Testis (tissue), 5 donors: ENCODE measurements around the gene TAF1D. TPM values are rescaled to one million over a fixed set of nuclear protein-coding genes. Genes with fewer than 3 reads are reported as not detected.

ENCODE experiments used
- DNase-seq: peaks from one replicate; pipeline ENCODE4 v3.0.0-alpha.2; 2019
- H3K27ac ChIP-seq, 2 donors: fragments of 200-600 bp; sonication (generic); one replicate each; pipeline ENCODE4 v1.5.1; 2019
- H3K27me3 ChIP-seq: fragments of 200-600 bp; sonication (generic); one replicate; pipeline ENCODE4 v1.5.1; 2019
- H3K36me3 ChIP-seq: fragments of 200-600 bp; sonication (generic); one replicate; pipeline ENCODE4 v1.5.1; 2017; ENCODE audit warnings: low read depth; ENCODE audit errors: missing control alignments
- H3K4me1 ChIP-seq: fragments of 200-600 bp; sonication (generic); one replicate; pipeline ENCODE4 v1.5.1; 2019
- H3K4me3 ChIP-seq, 2 donors: fragments of 200-600 bp; sonication (generic); one replicate each; pipeline ENCODE4 v1.5.1; 2017 to 2019
- H3K9me3 ChIP-seq: fragments of 200-600 bp; sonication (generic); one replicate; pipeline ENCODE4 v1.5.1; 2017
- POLR2A ChIP-seq: fragments of 450-650 bp; IDR thresholded peaks from one replicate; pipeline ENCODE4 v1.6.1; 2017; ENCODE audit warnings: antibody characterized with exemption, mild to moderate bottlenecking, moderate library complexity
- WGBS, 2 donors: methylation state at CpG; one replicate each; pipeline ENCODE4 v1.1.5; 2018; 5-methylcytosine and 5-hydroxymethylcytosine counted together
- intact Hi-C: fragments of 100-400 bp; cut with DNase I; formaldehyde crosslinking; loops from one replicate; pipeline ENCODE4 v1.15.1; 2023; ENCODE audit warnings: low total_unique reads
- long read RNA-seq, 2 donors: transcript quantifications; one replicate each; lab custom pipeline, GENCODE V29; 2026
- polyA plus RNA-seq: library from polyadenylated mRNA; stranded (reverse); fragments of 350-450 nt; fragmentation: Illumina TruSeq; extraction: RNeasy Lipid Tissue Mini Kit (QIAGEN cat#74804); gene quantifications from one replicate; pipeline ENCODE4 v1.2.3, GENCODE V29; 2014; ENCODE audit warnings: low read depth, low replicate concordance; ENCODE audit not compliant: insufficient read depth
- total RNA-seq, 2 donors: library from RNA; depleted of rRNA; stranded (reverse); fragments of >200 nt; gene quantifications; one replicate each; pipeline ENCODE4 v1.2.3, GENCODE V29; 2016
- TF ChIP-seq, protein P1 (sequence below), 3 experiments: fragments of 450-650 bp in 2 of 3; fragments of 200-600 bp in 1 of 3; sonication (generic) in 1 of 3; IDR thresholded peaks; one replicate each; pipeline ENCODE4 v1.5.1; 2016 to 2019; ENCODE audit warnings: antibody characterized with exemption in 3 of 3, mild to moderate bottlenecking in 2 of 3, moderate library complexity in 1 of 3

TAF1D gene, protein sequence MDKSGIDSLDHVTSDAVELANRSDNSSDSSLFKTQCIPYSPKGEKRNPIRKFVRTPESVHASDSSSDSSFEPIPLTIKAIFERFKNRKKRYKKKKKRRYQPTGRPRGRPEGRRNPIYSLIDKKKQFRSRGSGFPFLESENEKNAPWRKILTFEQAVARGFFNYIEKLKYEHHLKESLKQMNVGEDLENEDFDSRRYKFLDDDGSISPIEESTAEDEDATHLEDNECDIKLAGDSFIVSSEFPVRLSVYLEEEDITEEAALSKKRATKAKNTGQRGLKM
- 10 to 100 TPM; 70.3 to 88.5 TPM for total RNA-seq
- polyA plus RNA-seq, result 24.0 TPM
- long read RNA-seq, donor 1, transcript TAF1D-203 (6 exons, 2,082 nt), result major isoform, 5 of 162 reads
- long read RNA-seq, donor 1, partial matches to known transcripts, result 139 of 162 reads
- long read RNA-seq, donor 1, other reads (novel, unspliced or antisense), result 16 of 162 reads
- long read RNA-seq, donor 2, partial matches to known transcripts, result 27 of 30 reads
- long read RNA-seq, donor 2, other reads (novel, unspliced or antisense), result 0 of 30 reads

DNA sequence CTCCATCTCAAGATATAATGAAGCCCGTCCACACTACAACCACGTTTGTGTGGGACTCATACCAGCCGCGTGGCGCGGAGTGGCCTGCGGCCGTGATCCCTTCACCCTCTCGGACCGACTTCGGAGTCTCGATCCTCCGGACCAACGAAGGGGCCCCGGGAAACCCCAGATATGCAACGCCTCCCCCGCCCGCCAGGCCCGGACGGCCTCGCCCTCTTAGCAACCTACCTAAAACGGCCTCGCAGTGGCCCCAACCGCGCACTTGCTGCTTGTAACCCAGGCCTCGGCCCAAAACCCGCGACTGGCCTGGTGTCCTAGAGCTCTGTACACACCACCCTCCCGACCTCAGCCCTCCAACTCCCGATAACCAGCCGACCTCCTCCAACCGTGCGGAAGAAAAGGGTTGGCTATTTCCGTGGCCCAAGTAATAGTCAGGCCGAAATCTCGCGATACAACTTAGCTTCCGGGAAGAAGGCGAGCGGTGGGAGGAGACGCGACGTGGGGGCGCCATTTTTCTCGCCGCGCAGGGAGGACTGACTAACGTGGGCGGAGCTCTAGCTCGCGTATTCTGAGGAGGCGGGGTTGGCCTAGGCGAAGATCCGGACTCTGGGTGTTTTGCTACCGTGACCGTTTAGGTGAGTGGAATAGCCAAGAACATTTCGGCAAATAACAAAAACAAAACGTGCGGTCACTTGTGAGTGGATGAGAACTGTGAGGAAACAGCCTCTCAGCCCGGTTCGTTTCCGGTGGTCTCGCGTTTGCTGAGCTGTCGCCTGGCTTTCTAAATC, at the start of gene TAF1D, which contains the start of gene C11orf54:
TAF1D (minus strand) TSS at position 402 of the 788 bp plus-strand sequence. CDS start 2,191 bp downstream, outside the sequence.
C11orf54 (plus strand) TSS at position 579 of the 788 bp plus-strand sequence. CDS start 5,722 bp downstream, outside the sequence.
- peak within 1 kb of the TSS; percentile 79 to 96 for H3K27ac ChIP-seq
- 1% methylated on average over 46 to 57 of the region's 65 CpGs for WGBS, 2 donors
- no peaks in the 10 kb centered on the region for H3K9me3 ChIP-seq
- no peak for TF ChIP-seq POLR2A
- TF ChIP-seq, protein P1, sequence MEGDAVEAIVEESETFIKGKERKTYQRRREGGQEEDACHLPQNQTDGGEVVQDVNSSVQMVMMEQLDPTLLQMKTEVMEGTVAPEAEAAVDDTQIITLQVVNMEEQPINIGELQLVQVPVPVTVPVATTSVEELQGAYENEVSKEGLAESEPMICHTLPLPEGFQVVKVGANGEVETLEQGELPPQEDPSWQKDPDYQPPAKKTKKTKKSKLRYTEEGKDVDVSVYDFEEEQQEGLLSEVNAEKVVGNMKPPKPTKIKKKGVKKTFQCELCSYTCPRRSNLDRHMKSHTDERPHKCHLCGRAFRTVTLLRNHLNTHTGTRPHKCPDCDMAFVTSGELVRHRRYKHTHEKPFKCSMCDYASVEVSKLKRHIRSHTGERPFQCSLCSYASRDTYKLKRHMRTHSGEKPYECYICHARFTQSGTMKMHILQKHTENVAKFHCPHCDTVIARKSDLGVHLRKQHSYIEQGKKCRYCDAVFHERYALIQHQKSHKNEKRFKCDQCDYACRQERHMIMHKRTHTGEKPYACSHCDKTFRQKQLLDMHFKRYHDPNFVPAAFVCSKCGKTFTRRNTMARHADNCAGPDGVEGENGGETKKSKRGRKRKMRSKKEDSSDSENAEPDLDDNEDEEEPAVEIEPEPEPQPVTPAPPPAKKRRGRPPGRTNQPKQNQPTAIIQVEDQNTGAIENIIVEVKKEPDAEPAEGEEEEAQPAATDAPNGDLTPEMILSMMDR (IDR thresholded peaks at IDR 0.05), result peak in 1 of 3 experiments; percentile 4
- peak within 1 kb of the TSS; percentile 77 to 92 for H3K4me3 ChIP-seq
- no peaks in the 10 kb centered on the region for H3K36me3 ChIP-seq
- DNase-seq, result peak; percentile 98
- intact Hi-C loops, result no loop called here
- no peaks in the 10 kb centered on the region for H3K27me3 ChIP-seq
- H3K4me1 ChIP-seq, result peaks cover 24% of the 10 kb centered on the region

DNA sequence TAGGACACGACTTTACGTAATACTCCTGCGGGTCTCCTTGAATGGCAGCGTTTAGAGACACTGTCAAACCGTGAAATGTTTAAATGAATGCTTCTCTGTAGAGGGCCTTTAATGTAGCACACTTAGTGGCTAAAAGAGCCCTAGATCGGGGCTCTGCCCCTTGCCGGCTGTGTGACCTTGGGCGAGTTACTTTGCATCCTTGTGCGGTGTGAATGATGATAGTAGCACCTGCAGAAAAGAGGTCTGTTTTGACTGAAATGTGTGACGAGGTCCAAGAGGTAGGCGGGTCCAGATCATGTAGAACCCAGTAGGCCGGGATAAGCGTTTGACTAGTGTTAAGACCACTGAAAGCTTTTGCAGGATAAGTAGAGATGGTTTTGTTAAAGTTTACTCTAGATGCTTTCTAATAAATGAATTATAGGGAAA, 43.7 kb upstream of the TAF1D start:
- WGBS, 2 donors, result 0 to 1% methylated on average over 8 to 13 of the region's 13 CpGs
- no peak for DNase-seq
- peaks cover 9% of the 10 kb centered on the region for H3K4me1 ChIP-seq
- TF ChIP-seq, protein P1 (IDR thresholded peaks at IDR 0.05), result no peak
- TF ChIP-seq POLR2A, result no peak
- H3K9me3 ChIP-seq, result no peaks in the 10 kb centered on the region
- intact Hi-C loops, result no loop called here
- H3K4me3 ChIP-seq, result peak overlapping the region; percentile 92 to 94
- H3K27ac ChIP-seq, result peak overlapping the region; percentile 90 to 92
- H3K36me3 ChIP-seq, result no peaks in the 10 kb centered on the region
- H3K27me3 ChIP-seq, result no peaks in the 10 kb centered on the region

DNA sequence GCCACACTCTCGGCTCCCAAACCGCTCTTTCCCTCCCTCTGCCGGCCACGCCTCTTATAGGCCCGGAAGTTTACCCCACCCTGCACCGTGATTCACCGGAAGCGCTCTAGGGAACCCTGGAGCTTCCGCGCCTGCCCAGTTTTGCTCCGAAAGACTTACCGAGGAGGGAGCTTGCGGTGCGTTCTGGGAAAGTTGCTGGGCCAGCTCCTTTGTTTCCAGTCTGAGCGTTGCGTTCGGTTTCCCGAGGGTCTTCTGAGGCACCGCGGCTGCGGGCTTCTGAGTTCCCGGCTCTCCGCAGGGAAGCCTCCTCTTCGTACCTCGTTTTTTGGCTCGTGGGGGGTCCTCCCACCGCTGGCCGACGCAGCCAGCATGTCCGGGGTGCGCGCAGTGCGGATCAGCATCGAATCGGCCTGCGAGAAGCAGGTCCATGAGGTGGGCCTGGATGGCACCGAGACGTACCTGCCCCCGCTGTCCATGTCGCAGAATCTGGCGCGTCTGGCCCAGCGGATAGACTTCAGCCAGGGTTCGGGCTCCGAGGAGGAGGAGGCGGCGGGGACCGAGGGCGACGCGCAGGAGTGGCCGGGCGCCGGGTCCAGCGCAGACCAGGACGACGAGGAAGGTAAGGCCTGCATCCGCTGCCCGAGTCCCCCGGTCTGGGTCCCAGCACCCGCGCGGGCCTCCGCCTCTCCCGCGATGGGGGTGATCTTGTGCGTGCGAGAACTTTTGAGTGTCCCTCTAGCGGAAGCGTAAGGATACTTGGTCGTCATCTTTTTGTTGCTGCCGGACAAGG, 43.0 kb upstream of the TAF1D start, which contains the start of gene MED17:
MED17 (plus strand) TSS at position 138 of the 790 bp plus-strand sequence; CDS start at position 370, 232 bp downstream.
- DNase-seq, result peak; percentile 97
- intact Hi-C loops, result no loop called here
- Histone ChIP-seq H3K27ac (peak within 1 kb of the TSS; percentile 90 to 92), H3K9me3 (no peaks in the 10 kb centered on the region), H3K27me3 (no peaks in the 10 kb centered on the region), H3K36me3 (no peaks in the 10 kb centered on the region), H3K4me1 (peaks cover 9% of the 10 kb centered on the region), H3K4me3 (peak within 1 kb of the TSS; percentile 92 to 94)
- 1% methylated on average over 8 to 51 of the region's 72 CpGs for WGBS, 2 donors
- TF ChIP-seq POLR2A, result peak; percentile 57
- TF ChIP-seq, protein P1 (IDR thresholded peaks at IDR 0.05), result peak; percentile 35 to 51 (median 37)

DNA sequence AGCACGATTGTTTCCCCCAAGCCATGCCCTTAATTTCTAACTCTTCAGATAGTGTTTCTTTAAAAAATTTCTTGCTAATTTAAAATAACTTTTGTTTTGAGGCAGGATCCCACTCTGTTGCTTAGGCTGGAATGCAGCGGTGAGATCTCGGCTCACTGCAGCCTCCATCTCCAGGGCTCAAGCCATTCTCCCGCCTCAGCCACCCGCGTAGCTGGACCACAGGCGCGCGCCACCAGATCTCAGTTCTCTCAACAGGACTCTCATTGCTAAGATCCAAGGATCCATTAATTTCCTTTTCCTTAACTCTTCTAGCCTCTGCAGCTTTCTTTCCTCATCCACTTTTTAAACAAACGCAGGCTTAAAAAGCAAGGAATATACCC, 42.5 kb upstream of the TAF1D start:
- Histone ChIP-seq H3K27me3 (no peaks in the 10 kb centered on the region), H3K36me3 (no peaks in the 10 kb centered on the region), H3K4me3 (peak overlapping the region; percentile 92 to 94), H3K4me1 (peaks cover 9% of the 10 kb centered on the region), H3K9me3 (no peaks in the 10 kb centered on the region), H3K27ac (peak overlapping the region; percentile 90 to 92)
- intact Hi-C loops, result no loop called here
- WGBS, 2 donors, result 0% methylated on average over 10 of the region's 10 CpGs
- no peak for DNase-seq
- TF ChIP-seq, protein P1 (IDR thresholded peaks at IDR 0.05), result no peak
- TF ChIP-seq POLR2A, result no peak
